K562 (cell line): ENCODE results near the gene CD22. TPM values are rescaled to one million over a fixed set of nuclear protein-coding genes. Genes with fewer than 3 reads are reported as not detected.

ENCODE experiments used
- C11orf30 ChIP-seq: fragments of 450-650 bp; IDR thresholded peaks from 2 replicates; pipeline ENCODE4 v1.6.1; 2016; ENCODE audit warnings: low read depth, mild to moderate bottlenecking
- HMGN3 ChIP-seq: IDR thresholded peaks from 2 replicates; pipeline ENCODE4 v1.6.1; 2011; ENCODE audit warnings: borderline replicate concordance, low read depth, mild to moderate bottlenecking, mixed read lengths, low read length; ENCODE audit not compliant: insufficient read length; ENCODE audit errors: extremely low read depth
- MAFF ChIP-seq: IDR thresholded peaks from 2 replicates; pipeline ENCODE4 v1.6.1; 2012; ENCODE audit warnings: low read length, improper control_type of control experiment
- NFATC3 ChIP-seq: fragments of 450-650 bp; IDR thresholded peaks from 2 replicates; pipeline ENCODE4 v1.6.1; 2017; ENCODE audit warnings: mild to moderate bottlenecking
- PML ChIP-seq: IDR thresholded peaks from 2 replicates; pipeline ENCODE4 v1.6.1; 2012; ENCODE audit warnings: low read length, inconsistent platforms
- SMC3 ChIP-seq: conservative IDR thresholded peaks from 2 replicates; pipeline ENCODE4 v1.6.1; 2011; ENCODE audit warnings: low read depth, low read length, improper control_type of control experiment; ENCODE audit not compliant: insufficient read depth
- WHSC1 ChIP-seq: IDR thresholded peaks from one replicate; pipeline ENCODE4 v1.6.1; 2012; ENCODE audit warnings: low read length, control low read depth, inconsistent platforms
- ZNF133 ChIP-seq: fragments of 250-450 bp; sonication (Bioruptor Pico); IDR thresholded peaks from 2 replicates; pipeline ENCODE4 v1.4.0; 2020; ENCODE audit warnings: mild to moderate bottlenecking
- ZNF217 ChIP-seq: sonication (generic); formaldehyde crosslinking; IDR thresholded peaks from 2 replicates; pipeline ENCODE4 v1.8.0; 2022; ENCODE audit warnings: mild to moderate bottlenecking, missing genetic modification reagents
- polyA plus RNA-seq, 8 experiments: library from polyadenylated mRNA; depleted of rRNA in 4 of 8; stranded (reverse) in 5 of 8; unstranded in 3 of 8; fragments of >200 nt; fragmentation: Nextera tagmentation in 2 of 8; fragmentation: Illumina TruSeq in 1 of 8; extraction: Ambion mirVana in 2 of 8; extraction: Trizol in 1 of 8; gene quantifications; 2 replicates each; pipeline versions ENCODE4 v1.2.1 to v1.2.3, GENCODE V29; 2011 to 2014; ENCODE audit warnings: inconsistent platforms in 1 of 8, missing spikeins in 1 of 8
- total RNA-seq, 7 experiments: library from RNA; depleted of rRNA in 6 of 7; stranded (reverse); fragments of >200 nt in 6 of 7; fragmentation: Illumina TruSeq in 2 of 7; extraction: Trizol in 2 of 7; gene quantifications; 2 replicates each; pipeline versions ENCODE4 v1.2.1 to v1.2.3, GENCODE V29; 2011 to 2021; ENCODE audit warnings: low replicate concordance in 1 of 7
- TF ChIP-seq, protein P1 (sequence below): IDR thresholded peaks from 3 replicates; pipeline ENCODE4 v1.6.1; 2011; ENCODE audit warnings: borderline replicate concordance, mild to moderate bottlenecking; ENCODE audit not compliant: insufficient read length, insufficient read depth

The CD22 gene
- total and polyA plus RNA-seq, 9 of the 15 experiments (the other 6 are each of a cell fraction or from before 2014, with no cell fraction given), result 0.29 to 5.0 (median 3.5) TPM

DNA sequence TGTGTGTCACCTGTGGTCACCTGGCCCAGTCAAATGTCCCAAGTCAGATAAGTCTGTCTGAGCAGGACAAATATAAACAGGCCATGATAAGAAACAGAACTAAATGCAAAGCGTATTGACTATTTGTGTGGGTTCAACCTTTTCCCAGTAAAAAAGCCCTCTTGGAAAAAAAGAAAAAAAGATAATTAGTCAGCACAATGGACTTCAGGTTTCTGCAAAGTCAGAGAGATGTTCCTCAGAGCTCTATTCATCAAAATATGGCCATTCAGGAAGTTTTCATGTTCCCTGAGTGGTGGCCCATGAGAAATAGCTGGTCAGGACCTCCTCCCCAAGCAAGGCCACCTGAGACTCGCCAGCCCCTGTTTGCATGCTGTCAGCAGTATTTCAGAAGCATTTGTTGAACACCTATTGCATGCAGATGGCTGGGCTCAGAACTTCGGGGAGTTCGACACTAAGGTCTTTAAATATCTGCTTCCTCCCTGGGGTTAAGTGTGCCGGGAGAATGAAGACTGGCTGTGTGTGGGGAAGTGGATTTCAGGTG lies 32.0 kb downstream of the CD22 start (continued):
- TF ChIP-seq ZNF133 (CRISPR knock-in tag) (no peak), SMC3 (no peak), NFATC3 (no peak), PML (no peak), HMGN3 (no peak), WHSC1 (no peak), MAFF (peak; percentile 42; the same call in 1 of the 2 replicates), ZNF217 (CRISPR knock-in tag) (no peak), C11orf30 (peak; percentile 78)
- TF ChIP-seq, protein P1, sequence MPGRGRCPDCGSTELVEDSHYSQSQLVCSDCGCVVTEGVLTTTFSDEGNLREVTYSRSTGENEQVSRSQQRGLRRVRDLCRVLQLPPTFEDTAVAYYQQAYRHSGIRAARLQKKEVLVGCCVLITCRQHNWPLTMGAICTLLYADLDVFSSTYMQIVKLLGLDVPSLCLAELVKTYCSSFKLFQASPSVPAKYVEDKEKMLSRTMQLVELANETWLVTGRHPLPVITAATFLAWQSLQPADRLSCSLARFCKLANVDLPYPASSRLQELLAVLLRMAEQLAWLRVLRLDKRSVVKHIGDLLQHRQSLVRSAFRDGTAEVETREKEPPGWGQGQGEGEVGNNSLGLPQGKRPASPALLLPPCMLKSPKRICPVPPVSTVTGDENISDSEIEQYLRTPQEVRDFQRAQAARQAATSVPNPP, result no peak
